Astrocyte (in vitro differentiated cells and primary cell): ENCODE data around the gene ERCC5. TPM values are rescaled to one million over a fixed set of nuclear protein-coding genes. Genes with fewer than 3 reads are reported as not detected.

Experiments
- DNase-seq: peaks from one replicate; pipeline ENCODE4 v3.0.0-alpha.2; 2010; ENCODE audit warnings: low read depth
- FAIRE-seq: peaks from 2 replicates; lab custom pipeline; 2011; peaks lifted over from hg19 to GRCh38; lab: Jason Lieb, UNC
- H2AFZ ChIP-seq: 2 replicates; pipeline ENCODE4 v1.6.0; 2012; ENCODE audit warnings: low read depth, low read length, inconsistent platforms
- H3K27ac ChIP-seq: 2 replicates; pipeline ENCODE4 v1.5.1; 2011; ENCODE audit warnings: low read depth, low read length, inconsistent platforms
- H3K27me3 ChIP-seq: 2 replicates; pipeline ENCODE4 v1.6.0; 2011; ENCODE audit warnings: low read length, inconsistent platforms; ENCODE audit not compliant: insufficient read depth
- H3K36me3 ChIP-seq: 2 replicates; pipeline ENCODE4 v1.5.1; 2011; ENCODE audit warnings: low read length, inconsistent platforms; ENCODE audit not compliant: insufficient read depth
- H3K4me1 ChIP-seq: 2 replicates; pipeline ENCODE4 v1.5.1; 2011; ENCODE audit warnings: low read length, inconsistent platforms; ENCODE audit not compliant: insufficient read depth
- H3K4me2 ChIP-seq: 2 replicates; pipeline ENCODE4 v1.6.0; 2012; ENCODE audit warnings: low read length, inconsistent platforms
- H3K4me3 ChIP-seq: 2 replicates; pipeline ENCODE4 v1.5.1; 2011; ENCODE audit warnings: low read depth, mild to moderate bottlenecking, low read length, inconsistent platforms; ENCODE audit not compliant: insufficient read depth
- H3K79me2 ChIP-seq: 2 replicates; pipeline ENCODE4 v1.6.0; 2012; ENCODE audit warnings: mild to moderate bottlenecking, low read length, inconsistent platforms; ENCODE audit not compliant: insufficient read depth
- H3K9ac ChIP-seq: 2 replicates; pipeline ENCODE4 v1.6.0; 2012; ENCODE audit warnings: mild to moderate bottlenecking, low read length, inconsistent platforms
- H3K9me3 ChIP-seq: 2 replicates; pipeline ENCODE4 v1.5.1; 2012; ENCODE audit warnings: low read depth, mild to moderate bottlenecking, low read length, inconsistent platforms; ENCODE audit not compliant: insufficient read depth
- H4K20me1 ChIP-seq: 2 replicates; pipeline ENCODE4 v1.6.0; 2012; ENCODE audit warnings: low read length, inconsistent platforms; ENCODE audit not compliant: insufficient read depth
- H3K27ac Mint-ChIP-seq: one replicate; pipeline ENCODE4 v1.8.0; 2021; ENCODE audit warnings: mild to moderate bottlenecking, mixed read lengths; ENCODE audit not compliant: unreplicated experiment
- H3K27me3 Mint-ChIP-seq: one replicate; pipeline ENCODE4 v1.8.0; 2021; ENCODE audit warnings: low read depth, mixed read lengths; ENCODE audit not compliant: unreplicated experiment
- H3K36me3 Mint-ChIP-seq: one replicate; pipeline ENCODE4 v1.8.0; 2021; ENCODE audit warnings: low read depth, mixed read lengths; ENCODE audit not compliant: unreplicated experiment
- H3K4me1 Mint-ChIP-seq: one replicate; pipeline ENCODE4 v1.8.0; 2021; ENCODE audit warnings: low read depth, mixed read lengths; ENCODE audit not compliant: unreplicated experiment
- H3K4me3 Mint-ChIP-seq: one replicate; pipeline ENCODE4 v1.8.0; 2021; ENCODE audit warnings: mild to moderate bottlenecking, moderate library complexity, mixed read lengths; ENCODE audit not compliant: unreplicated experiment
- H3K9me3 Mint-ChIP-seq: one replicate; pipeline ENCODE4 v1.8.0; 2021; ENCODE audit warnings: mild to moderate bottlenecking, mixed read lengths; ENCODE audit not compliant: unreplicated experiment
- CTCF ChIP-seq: IDR thresholded peaks from 2 replicates; pipeline ENCODE4 v1.5.1; 2011; ENCODE audit warnings: low read depth, mild to moderate bottlenecking, inconsistent platforms, low read length, moderate library complexity; ENCODE audit not compliant: insufficient read depth
- EZH2 ChIP-seq: IDR thresholded peaks from 2 replicates; pipeline ENCODE4 v1.6.1; 2012; ENCODE audit warnings: mild to moderate bottlenecking, low read length, inconsistent platforms; ENCODE audit not compliant: insufficient read depth
- total RNA-seq: library from RNA; stranded (reverse); gene quantifications from 2 replicates; pipeline ENCODE4 v1.2.1, GENCODE V29; 2021

ERCC5 gene
- total RNA-seq, 1 donor from 2014 or later = 42.9 TPM

DNA sequence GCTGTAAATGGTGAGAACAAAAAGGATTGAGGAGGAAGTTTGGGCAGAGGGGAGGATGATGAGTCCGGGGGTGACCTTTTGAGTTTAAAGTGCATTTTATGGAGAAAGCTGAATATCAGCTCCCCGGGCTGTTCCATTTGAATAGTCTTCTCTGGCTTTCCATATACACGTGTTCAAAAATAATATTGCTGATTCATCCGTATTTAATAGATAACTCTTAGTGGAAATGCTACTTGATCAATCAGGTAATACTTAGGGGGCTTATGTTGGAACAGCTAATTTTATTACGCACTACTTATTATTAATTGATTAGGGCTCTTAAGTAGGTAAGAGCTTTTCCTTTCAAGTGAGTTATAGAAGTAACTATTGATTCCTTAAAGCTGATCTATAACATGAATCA, 76.4 kb downstream of the ERCC5 start:
- Histone ChIP-seq H3K4me1 (no peaks in the 10 kb centered on the region), H3K27me3 (no peaks in the 10 kb centered on the region), H3K36me3 (no peaks in the 10 kb centered on the region), H3K4me3 (no peak overlapping the region), H3K79me2 (no peaks in the 10 kb centered on the region), H3K9me3 (no peaks in the 10 kb centered on the region), H4K20me1 (no peaks in the 10 kb centered on the region), H3K27ac (no peak overlapping the region), H3K4me2 (no peak overlapping the region), H2AFZ (no peak overlapping the region), H3K9ac (no peak overlapping the region)
- Mint-ChIP-seq H3K27me3 (peaks cover 5% of the 10 kb centered on the region), H3K27ac (no peak overlapping the region), H3K4me1 (peaks cover 3% of the 10 kb centered on the region), H3K9me3 (peaks cover 13% of the 10 kb centered on the region), H3K4me3 (no peak overlapping the region), H3K36me3 (no peaks in the 10 kb centered on the region)
- DNase-seq (no peak), FAIRE-seq (no peak)
- TF ChIP-seq EZH2 (no peak), CTCF (no peak)

Other genes starting within 250 kb of the ERCC5 start
- 36.5 and 37.6 TPM in 2 replicates for gene TPP2, start 249.0 kb upstream of the ERCC5 start, total RNA-seq
- not detected in 2 replicates for gene METTL21C, start 151.0 kb upstream of the ERCC5 start, total RNA-seq
- 5.7 and 5.8 TPM in 2 replicates for gene TEX30, start 72.2 kb upstream of the ERCC5 start, total RNA-seq
- 15.1 and 16.8 TPM in 2 replicates for gene POGLUT2, start 47.1 kb upstream of the ERCC5 start, total RNA-seq
- gene BIVM, start 46.9 kb upstream of the ERCC5 start, total RNA-seq = 13.3 and 18.7 TPM in 2 replicates
- not detected in 2 replicates for gene SLC10A2, start 220.4 kb downstream of the ERCC5 start, total RNA-seq